HG03342 (cell line): Measurements from ENCODE around the gene POU4F2.

Source experiments
- ATAC-seq: cut with Tn5 transposase; IDR thresholded peaks from one replicate; pipeline ENCODE4 v1.9.1; 2021; ENCODE audit warnings: mild to moderate bottlenecking, moderate library complexity; ENCODE audit not compliant: unreplicated experiment

POU4F2 gene, protein sequence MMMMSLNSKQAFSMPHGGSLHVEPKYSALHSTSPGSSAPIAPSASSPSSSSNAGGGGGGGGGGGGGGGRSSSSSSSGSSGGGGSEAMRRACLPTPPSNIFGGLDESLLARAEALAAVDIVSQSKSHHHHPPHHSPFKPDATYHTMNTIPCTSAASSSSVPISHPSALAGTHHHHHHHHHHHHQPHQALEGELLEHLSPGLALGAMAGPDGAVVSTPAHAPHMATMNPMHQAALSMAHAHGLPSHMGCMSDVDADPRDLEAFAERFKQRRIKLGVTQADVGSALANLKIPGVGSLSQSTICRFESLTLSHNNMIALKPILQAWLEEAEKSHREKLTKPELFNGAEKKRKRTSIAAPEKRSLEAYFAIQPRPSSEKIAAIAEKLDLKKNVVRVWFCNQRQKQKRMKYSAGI

DNA sequence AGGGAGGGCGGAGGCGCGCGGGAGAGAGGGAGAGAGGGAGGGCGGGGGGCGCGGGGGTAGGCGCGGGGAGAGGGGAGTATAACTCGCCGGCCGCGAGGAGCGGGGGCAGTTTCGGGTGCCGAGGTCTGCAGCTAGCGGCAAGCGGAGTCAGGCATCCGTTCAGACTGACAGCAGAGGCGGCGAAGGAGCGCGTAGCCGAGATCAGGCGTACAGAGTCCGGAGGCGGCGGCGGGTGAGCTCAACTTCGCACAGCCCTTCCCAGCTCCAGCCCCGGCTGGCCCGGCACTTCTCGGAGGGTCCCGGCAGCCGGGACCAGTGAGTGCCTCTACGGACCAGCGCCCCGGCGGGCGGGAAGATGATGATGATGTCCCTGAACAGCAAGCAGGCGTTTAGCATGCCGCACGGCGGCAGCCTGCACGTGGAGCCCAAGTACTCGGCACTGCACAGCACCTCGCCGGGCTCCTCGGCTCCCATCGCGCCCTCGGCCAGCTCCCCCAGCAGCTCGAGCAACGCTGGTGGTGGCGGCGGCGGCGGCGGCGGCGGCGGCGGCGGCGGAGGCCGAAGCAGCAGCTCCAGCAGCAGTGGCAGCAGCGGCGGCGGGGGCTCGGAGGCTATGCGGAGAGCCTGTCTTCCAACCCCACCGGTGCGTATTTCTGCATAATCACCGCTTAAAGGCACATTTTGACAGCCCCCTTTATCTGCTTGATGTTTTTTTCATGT lies at the start of gene POU4F2:
POU4F2 (plus strand) TSS at position 108 of the 720 bp plus-strand sequence; CDS start at position 356, 248 bp downstream.
- ATAC-seq: no peak

DNA sequence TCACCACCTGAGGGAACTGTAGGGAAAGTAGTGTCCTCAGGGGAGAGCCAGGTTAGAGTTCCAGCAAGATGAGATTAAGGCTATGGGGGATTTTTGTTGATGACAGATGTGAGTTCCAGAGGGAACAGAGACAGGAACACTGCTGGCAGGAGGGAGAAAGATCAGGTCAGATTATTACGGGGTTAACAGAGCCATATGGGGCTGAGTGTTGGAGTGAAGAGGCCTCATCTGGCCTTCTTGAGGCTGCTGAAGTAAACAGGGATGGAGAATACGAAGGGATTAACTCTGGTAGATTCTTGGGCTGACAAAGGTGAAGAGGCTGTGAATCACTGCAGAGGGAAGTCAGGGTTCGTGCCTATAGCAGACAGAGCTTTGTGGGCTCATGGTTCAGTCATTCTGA lies 47.9 kb upstream of the POU4F2 start:
- ATAC-seq: no peak

DNA sequence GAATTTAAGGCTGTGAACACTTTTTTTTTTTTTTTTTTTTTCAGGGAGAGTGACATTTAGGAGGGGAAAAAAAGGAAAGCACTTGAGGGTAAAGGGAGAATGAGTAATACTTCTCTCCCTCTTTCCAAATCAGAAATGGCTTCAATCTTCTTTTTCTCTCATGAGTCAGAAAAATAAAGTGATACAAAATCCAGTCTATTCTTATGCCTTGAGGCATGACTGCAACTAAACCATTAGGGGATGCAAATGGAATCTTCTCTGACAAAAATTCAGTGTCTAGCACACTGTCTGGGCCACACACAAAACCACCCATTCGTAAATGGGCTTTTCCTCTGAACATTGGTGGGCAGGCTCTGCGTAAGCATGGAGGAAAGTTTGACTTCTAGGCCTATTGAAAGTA lies 46.7 kb upstream of the POU4F2 start:
- no peak for ATAC-seq

DNA sequence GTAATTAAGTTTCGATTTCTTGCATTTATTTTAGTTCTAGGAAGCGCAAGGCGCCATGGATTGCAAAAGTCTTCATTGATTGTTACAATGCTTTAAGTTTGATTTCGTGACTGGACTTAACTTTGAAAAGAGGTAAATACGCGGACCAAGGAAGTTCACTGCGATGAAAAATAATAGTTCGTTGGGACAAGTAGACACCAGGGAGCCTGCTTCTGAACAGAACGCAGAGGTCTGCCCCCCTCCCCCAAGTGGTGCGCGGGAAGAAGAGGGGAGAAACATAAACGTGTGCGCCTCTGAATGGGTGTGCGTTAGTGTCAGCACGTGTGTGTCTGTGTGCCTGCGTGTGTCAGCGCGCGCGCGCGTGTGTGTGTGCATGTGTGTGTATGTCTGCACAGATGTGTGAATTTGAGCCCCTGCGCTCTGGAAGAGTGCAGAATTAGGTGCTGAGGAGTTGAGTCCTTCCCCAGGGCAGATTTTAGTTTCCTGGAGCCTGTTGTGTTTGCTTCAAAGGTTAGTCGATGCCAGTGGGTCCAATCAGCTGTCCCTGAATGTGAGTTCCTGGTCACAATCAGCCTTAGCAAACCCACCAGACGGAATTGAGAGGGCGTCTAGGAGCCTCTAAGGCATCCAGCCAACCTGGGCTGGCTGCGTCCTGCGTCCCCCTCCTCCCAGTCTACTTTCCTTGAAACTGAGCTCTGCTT lies 5.8 kb upstream of the POU4F2 start:
- ATAC-seq: no peak

DNA sequence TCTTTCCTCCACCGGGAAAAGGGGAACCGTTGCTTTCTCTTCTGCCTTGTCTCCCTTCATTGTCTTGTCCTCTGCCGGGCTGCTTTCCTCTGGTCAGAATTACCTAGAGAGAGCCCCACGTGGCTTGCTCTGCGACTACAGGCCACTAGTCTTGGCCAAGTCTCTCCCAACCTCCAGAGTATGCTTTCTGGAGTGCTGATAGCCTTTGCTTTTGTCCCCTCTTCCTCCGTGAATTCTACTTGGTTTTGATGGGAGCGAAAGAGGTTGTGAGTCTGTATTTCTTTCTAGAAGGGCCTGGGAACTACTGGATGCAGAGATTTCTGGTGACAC lies 5.3 kb upstream of the POU4F2 start:
- no peak for ATAC-seq

DNA sequence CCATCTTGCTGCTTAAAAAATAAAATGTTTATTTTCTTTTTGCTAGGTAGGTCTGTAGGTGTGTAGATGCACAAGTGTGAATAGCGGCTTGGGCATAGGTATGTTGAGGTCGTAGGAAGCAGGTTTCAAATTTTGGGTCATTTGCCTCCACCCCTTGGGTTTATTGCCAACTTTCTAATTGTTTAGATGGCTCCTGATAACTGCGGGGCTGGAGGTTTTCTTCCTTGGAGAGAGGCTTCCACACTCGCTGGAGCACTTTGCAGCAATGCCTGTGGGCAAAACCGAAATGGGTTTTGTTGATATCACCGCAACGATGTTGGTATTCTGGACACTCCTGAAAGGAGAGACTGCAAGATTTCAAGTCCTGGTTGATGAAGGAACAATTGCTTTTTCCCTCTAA lies 3.9 kb upstream of the POU4F2 start:
- no peak for ATAC-seq

DNA sequence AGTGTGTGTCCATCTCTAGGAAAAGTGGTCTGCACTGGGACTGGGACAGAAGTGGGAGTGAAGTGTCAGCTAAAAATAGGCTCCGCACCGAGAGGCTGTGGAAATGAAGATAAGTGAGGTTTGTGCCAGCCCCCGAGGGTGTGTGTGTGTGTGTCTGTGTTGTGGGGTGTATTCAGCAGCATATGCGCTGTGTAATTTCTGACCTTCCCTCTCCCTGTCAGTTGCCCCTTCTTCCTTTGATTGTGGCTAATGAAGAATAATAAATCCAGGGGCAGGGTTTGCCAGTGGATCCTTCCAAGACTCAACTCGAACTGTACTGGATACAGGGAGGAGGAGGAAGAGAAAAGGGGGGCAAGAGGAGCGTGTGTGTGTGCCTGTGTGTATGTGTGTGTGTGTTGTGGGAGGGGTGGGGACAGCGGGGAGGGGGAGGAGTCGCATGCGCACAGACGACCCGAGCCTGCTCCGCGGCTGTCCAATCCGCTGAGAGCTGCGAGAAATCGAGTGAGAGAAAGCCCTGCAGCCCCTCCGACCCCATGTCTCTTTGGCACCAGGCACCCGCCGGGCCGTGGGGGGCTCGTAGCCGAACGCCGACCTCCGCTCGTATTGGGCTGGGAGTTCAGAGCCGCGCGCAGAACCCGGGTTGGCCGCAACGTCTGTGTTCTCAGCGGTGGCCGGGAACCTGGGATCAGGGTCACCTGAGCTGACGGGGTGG lies 916 bp upstream of the POU4F2 start:
- no peak for ATAC-seq

DNA sequence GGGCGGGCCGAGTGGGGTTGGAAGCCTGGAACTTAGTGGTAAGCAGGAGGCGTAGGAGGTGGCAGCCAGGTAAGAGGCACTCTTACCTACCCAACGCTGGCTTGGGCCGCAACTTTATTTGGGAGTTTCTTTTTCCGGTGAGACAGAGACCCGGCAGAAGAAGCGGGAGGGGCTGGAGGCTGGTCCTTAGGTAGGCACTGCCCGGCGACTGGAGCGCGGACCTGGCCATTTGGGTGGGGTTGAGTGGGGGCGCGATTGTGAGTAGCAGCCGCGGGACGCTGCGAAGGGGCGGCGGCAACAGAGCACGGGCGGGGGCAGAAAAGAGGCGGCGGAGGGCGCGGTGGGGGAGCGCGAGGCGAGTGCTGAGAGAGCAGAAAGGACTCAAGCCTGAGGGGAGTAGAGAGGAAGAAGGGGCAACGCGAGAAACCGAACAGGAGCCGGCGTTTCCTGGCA lies 334 bp upstream of the POU4F2 start:
- ATAC-seq: no peak

DNA sequence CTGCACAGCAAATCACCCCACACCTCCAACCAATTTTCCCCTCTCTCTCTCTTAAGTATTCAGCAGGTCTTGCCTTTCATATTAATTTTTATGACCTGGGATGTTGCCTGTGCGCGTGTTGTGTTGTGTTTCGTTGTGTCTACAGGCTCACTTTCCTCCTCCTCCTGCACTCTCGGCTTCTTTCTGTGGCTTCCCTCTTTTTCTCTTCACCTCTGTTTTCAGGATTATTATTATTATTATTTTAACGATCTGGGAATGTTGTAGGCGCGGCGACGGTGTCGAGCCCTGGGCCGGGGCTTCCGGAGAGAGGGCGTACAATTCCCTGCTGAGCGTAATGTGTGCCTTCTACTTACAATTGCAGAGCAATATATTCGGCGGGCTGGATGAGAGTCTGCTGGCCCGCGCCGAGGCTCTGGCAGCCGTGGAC lies 826 bp downstream of the POU4F2 start:
- ATAC-seq: no peak

DNA sequence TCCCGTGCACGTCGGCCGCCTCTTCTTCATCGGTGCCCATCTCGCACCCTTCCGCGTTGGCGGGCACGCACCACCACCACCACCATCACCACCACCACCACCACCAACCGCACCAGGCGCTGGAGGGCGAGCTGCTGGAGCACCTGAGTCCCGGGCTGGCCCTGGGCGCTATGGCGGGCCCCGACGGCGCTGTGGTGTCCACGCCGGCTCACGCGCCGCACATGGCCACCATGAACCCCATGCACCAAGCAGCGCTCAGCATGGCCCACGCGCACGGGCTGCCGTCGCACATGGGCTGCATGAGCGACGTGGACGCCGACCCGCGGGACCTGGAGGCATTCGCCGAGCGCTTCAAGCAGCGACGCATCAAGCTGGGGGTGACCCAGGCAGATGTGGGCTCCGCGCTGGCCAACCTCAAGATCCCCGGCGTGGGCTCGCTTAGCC lies 1.4 kb downstream of the POU4F2 start:
- no peak for ATAC-seq

DNA sequence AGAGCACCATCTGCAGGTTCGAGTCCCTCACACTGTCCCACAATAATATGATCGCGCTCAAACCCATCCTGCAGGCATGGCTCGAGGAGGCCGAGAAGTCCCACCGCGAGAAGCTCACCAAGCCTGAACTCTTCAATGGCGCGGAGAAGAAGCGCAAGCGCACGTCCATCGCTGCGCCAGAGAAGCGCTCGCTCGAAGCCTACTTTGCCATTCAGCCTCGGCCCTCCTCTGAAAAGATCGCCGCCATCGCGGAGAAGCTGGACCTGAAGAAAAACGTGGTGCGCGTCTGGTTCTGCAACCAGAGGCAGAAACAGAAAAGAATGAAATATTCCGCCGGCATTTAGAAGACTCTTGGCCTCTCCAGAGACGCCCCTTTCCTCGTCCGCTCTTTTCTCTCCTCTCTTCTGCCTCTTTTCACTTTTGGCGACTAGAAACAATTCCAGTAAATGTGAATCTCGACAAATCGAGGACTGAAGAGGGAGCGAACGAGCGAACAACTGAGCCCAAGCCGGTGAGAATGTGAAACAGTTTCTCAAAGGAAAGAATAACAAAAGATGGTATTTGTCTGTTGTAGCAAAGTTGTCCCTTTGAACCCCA lies 1.9 kb downstream of the POU4F2 start:
- ATAC-seq: no peak

DNA sequence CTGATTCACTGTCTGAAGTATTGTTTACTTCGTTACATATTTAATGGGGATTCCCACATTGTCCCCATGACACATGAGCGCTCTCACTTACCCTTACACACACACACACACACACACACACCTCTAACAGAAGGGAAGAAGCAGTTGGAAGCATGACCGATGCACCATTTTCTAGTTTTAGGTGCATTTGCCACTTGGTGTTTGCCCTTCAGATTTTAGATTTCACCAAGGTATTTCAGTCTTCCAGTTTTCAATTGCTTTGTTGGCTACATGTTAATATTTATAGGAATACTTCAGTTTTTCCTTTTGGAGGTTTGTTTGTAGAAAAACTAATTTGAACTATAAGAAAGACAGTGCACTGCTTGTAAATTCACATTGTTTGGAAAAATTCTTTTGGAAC lies 3.1 kb downstream of the POU4F2 start:
- no peak for ATAC-seq

DNA sequence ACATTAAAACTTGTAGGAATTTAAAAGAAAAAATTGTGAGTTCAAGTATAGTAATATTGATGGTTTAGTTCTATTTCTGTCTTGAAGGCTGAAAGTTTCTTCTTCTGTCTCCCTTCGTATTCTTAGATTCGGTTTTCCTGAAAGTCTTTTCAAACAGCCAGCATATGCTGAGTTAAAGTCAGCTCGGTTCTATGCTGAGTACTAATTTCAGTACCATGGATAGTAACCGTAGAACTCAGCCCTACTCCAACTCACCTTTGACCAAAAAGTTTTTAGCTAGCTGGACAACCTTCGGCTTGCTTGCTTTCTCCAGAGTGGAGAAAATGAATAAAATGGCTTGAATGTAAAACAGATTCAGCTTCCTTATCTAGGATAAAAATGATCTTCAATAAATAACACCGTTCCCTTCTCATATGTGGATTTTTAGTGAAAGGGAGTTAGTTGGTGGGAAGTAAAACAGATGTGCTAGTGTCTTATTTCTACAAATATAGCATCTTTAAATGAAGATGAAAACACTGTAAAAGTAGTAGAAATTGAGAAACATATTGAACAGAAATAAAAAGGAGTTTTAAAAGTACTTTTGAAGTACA lies 5.2 kb downstream of the POU4F2 start:
- no peak for ATAC-seq

DNA sequence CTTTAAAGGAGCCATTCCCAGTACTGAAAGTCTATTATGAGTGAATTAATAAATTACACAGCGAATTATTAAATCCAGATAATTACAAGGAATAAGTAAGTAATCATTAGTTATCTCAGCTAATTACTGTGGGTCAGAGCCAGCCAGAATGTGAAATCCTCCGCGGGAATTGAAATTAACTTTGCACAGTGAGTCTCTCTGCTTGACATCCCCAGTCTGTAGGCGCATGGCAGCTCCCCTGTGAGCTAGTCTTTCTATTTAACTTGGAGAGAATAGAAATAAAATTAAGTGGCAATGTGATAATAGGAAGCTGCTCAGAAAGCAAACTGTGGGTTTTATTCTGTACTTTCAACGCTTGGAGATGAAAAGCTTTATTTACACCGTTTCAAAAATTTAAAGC lies 7.2 kb downstream of the POU4F2 start:
- ATAC-seq: no peak

DNA sequence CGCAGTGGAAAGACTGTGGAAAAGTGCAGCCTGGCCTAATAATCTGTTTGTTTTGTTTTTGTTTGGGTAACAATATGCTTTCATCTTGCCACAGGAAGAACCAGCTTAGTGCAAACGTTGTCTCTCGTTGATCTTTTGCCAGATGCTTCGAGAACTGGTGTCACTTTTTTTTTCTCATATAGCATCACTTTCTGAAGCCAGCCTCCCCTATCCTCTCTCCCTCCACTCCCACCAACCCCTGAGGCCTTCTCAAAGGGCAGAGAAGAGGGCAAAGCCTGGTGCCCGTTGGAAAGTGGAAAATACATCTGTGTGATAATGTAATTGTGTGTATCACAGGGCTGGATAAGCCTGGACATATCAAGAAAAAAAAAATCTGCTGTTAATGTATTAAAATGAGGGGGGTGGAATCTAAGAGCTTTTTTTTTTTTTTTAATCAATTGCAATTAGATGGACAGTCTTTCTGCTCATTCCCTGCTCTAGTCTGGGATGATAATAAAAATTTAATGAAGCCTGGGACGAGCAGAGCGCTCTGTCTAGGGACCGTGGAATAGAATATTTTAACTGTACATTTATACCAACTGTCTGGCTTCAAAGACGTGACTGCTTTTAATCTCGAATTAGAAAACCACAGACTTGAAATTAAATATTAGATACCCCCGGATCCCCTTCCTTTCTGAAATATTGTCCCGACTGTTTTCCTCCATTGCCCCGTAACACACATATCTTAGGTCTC lies 8.1 kb downstream of the POU4F2 start:
- no peak for ATAC-seq

DNA sequence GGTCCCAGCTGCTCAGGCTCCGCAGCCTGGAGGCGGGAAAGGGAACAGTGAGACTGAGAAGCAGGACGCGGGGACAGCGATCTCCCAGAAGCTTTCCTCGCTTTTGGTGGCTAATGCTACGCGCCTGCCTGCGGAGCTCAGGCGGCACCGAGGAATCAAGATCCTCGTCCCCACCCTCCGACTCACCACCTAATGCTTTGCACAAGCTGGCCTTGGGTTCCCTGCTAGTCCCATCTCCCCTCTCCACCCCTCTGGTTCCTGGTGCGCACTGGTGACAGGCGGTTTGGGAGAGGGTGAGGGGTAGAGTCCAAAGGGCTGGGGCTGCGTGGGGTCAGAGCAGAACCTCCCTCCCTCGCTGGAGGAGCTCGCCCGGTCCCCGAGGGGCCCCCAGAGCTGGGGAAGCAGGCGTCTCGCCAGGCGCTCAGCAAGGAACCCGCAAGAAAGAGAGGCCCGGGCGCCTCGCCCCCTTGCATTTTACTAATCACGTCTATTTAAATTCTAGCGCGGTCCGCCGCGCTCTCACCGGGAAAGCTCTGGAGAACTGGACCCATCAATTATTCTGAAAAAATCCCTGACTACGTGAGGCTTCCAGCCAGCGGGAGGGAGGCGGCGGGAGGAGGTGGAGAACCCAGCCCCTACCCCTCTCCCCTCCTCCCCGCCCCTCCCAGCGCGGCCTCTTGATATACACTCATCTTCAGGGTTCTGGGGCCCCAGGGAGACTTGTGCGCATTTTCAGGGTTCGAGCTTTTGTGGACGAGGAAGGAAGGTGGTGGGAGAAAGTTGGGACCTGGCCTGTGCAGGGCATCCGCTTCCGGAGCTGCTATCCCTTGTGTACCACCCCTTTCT lies 9.1 kb downstream of the POU4F2 start:
- ATAC-seq: no peak

DNA sequence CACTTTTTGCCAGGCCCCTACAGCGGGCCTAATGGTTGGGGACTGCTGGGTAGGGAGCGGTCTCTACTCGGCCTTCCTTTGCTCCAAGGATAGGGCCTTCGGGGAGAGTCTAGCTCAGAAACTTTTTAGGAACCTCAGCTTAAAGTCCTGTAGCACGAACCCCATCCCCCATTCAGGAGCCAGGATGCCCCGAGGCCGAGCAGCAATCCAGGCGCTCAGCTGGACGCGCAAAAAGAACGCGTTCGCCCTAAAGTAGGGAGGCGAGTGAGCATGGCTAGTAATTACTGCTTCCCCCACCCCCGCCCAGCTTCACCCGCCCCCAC lies 9.7 kb downstream of the POU4F2 start:
- no peak for ATAC-seq

DNA sequence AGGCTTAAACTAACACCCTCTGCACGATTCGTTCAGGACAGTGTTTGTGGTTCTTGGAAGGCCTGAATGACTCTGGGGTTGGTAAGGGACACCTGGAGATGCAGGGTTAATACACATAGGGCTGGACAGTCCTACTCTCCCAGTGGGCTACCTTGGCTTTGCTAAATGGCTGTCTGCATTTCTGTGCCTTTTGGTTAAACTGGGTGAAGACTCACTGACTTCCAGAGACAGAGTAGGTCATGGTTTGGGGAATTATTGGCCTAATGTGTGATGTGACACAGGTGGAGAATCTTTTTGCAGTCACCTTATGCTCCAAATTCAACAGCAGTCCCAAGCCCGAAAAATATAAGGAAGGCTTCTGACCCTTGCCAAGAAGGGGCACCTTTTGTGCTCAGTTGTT lies 10.5 kb downstream of the POU4F2 start:
- no peak for ATAC-seq

DNA sequence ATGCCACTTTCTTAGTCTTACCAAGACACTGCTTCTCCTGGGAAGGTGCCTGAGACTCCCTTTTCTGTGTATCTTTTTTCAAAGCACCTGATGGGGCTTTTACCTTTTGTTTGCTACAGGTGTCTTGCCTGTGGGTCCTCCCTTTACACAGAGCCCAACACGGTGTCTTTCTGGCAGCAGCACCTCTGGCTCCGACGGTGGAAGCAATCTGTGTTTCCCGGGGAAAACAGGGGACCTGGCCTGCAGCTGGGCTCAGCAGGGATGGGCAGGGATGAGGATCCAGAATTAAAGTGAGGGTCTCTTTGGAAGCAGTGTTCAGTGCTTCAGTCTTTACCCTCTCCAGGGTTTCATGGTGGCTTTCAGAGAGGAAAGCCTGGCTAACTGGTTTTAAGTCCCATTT lies 11.3 kb downstream of the POU4F2 start:
- no peak for ATAC-seq
